NCI-H2171 treated with DMSO at 0.1 percent for 48 hours (cell line): ENCODE measurements around the gene PACSIN1.

Experiments
- DNase-seq: peaks from one replicate; lab custom pipeline; 2025; lab: John Stamatoyannopoulos, UW

Gene PACSIN1

DNA sequence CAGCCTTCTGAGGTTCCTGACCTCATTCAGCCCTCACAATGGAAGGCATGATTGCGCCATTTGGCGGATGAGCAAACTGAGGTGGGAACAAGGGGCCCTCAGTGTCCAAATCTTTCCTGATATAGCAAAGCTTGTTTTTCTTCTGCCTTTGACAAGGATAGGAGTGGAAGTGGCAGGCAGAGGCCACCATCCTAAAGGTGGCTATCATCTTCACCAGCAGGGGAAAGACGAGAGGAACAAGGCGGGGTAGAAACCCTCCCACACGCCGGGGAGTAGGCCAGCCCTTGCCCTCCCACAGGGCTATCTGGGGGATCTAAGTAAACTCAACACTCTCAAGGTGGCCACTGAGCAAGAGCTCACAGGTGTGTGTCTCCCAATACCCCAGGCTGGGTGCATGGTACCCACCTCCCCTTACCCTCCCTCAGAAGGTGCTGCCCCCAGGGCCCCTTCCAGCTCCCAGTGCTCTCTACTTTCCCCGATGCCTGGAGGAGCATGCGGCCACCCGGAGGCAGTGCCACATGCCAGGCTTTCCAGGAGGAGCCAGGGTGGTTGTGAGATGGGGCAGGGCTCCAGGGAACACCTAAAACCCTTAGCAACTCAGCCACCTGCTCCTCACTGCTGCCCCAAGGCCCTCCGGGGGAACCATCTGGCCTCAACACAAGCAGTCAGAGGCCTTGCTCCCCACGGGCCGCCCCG lies 79.0 kb downstream of the PACSIN1 start:
- DNase-seq = peak; percentile 96

- peak; percentile 95 for DNase-seq
These were observed 80.9 kb downstream of the PACSIN1 start for GRCh38 chr6:34546551-34547321.

DNA sequence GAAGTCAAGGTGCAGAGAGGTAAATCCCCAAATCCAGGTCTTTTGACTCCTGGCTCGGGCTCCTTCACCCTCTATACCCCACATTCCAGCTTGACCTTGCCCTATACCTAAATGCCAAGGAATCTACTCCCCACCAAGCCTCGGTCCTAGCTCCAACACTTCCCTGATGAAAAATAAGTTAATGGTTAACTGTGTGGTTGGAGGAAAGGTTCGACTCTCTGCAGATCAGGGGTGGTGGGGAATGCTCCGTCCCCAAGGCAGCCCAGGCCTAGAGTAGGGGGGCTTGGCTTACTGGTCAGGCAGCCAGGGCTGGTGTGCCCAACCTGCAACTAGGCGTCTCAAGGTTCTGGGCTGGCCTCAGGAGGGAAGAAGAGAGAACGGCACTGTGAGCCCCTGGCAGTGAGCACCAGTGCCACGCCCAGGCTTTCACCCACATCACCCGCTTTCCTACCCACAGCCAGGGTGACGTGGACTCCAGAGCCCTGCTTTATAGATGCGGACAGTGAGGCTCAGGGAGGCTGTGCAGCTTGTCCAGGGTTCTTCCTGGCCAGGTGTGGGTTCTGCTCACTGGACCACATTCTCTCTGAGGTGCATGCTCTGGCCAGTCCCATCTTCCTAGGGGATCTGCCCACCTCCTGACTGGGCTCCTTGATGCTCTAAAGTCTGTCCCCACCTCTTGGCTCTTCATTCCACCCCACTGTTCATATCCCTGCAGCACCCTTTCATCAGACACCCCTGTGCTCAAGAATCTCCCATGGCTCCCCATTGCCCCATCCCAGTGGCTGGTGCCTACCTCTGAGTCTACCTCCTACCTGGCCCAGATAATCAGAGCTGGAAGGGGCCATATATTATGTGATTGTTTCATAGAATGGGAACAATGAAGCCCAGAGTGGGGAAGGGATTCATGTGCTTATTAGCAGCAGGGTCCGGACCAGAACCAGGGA lies 82.1 kb downstream of the PACSIN1 start:
- no peak for DNase-seq

DNA sequence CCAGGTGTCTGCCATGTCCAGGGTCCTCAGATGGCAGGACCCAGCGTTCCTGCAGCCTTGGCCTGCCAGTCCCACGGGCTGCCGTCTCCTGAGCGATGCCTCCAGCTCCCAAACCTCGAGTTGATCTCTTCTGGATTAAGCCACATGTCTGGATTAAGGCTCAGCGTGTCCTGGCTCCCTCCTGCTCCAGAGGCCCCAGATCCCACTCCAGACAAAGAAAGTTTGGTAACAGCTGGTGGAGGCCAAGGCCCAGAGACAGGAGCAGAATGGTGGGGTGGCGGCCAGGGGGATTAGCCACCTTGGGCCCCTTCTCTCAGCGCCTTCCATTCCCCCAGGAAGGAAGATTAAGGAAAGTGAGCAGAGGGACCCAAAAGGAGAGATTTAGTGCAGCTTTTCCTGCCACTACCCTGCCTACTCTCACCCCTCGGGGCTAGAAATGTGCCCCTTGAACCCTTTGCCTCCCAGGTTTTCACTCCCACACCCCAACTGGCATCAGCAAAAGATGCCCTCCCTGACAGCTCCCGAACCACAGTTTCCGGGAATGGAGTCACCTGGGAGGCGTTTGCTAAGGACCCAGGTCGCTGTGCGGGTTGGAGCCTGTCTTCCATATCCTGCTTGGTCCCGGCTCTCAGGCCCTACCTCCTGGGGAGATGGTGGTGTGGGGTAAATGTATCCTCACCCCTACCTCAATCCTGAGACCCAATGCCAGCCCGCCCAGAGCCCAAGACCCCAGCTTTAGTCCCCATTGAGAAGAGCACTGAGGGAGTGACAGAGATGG lies 83.3 kb downstream of the PACSIN1 start:
- DNase-seq = no peak

- DNase-seq = no peak
These were observed 83.9 kb downstream of the PACSIN1 start for GRCh38 chr6:34549804-34550202.

DNA sequence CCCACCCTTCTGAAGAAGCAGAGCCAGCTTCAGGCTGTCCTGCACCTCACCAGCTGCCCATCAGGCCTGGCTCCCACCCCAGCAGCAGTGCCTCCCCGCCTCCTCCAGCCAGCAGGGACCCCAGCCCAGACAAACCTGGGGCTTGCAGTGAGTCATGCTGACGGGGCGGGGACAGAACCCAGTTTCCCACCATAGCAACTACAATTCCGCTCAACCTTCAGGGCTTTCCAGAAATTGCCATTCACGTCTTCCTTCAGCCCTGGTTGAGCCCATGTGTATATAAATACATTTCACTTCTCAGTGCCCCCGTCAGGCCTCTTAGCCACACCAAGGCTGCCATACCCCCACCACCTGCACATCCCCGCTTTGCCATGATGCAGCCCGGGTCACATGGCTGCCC lies 85.8 kb downstream of the PACSIN1 start:
- no peak for DNase-seq

GRCh38 chr6:34552620-34553019 lies 86.7 kb downstream of the PACSIN1 start:
- DNase-seq = no peak

GRCh38 chr6:34553146-34553545 lies 87.3 kb downstream of the PACSIN1 start:
- no peak for DNase-seq

DNA sequence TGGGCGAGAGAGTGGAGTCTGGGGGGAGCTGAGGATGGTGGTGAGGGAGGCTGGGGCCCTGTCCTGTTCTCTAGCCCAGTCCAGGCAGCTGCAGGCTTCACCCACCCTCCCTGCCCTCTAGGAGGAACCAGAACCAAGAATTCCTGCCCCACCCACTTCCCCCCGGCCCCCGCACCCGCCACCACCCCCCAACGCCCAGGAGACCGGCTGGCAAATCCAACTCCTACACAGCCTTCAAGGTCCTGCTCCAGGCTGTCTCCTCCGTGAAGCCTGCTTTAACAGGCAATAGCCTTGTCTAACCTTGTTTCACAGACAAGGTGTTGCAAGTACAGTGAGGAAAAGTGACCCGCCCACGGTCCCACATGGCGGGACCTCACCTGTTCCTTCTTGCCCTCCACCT lies 87.9 kb downstream of the PACSIN1 start:
- DNase-seq = no peak

GRCh38 chr6:34554291-34555006 lies 88.6 kb downstream of the PACSIN1 start:
- DNase-seq = no peak

DNA sequence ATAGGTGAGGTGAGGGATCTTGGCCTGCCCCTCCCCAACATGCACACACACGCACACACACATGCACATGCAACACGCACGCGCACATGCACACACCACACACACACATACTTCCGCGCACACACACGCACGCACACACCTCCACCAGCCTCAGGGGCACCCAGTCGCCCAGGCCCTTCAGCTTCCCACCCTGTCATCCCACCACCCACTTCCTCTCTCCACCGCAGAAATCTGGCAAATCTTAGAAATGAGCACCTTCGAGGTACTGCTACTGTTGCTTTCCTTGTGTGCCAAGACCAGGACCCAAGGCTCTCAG lies 89.1 kb downstream of the PACSIN1 start:
- DNase-seq = no peak

GRCh38 chr6:34555328-34555727 lies 89.5 kb downstream of the PACSIN1 start:
- DNase-seq = no peak

- DNase-seq = no peak
These were observed 90.2 kb downstream of the PACSIN1 start, which contains the start of gene SPDEF for GRCh38 chr6:34556031-34556471. TSS of gene SPDEF (minus strand) at chr6:34556329. CDS start at chr6:34544455, 11,874 bp downstream.

GRCh38 chr6:34556493-34556892 lies 90.6 kb downstream of the PACSIN1 start:
- DNase-seq = no peak

- no peak for DNase-seq
These were observed 91.4 kb downstream of the PACSIN1 start for GRCh38 chr6:34557228-34557627.

GRCh38 chr6:34558172-34558714 lies 92.4 kb downstream of the PACSIN1 start:
- no peak for DNase-seq

DNA sequence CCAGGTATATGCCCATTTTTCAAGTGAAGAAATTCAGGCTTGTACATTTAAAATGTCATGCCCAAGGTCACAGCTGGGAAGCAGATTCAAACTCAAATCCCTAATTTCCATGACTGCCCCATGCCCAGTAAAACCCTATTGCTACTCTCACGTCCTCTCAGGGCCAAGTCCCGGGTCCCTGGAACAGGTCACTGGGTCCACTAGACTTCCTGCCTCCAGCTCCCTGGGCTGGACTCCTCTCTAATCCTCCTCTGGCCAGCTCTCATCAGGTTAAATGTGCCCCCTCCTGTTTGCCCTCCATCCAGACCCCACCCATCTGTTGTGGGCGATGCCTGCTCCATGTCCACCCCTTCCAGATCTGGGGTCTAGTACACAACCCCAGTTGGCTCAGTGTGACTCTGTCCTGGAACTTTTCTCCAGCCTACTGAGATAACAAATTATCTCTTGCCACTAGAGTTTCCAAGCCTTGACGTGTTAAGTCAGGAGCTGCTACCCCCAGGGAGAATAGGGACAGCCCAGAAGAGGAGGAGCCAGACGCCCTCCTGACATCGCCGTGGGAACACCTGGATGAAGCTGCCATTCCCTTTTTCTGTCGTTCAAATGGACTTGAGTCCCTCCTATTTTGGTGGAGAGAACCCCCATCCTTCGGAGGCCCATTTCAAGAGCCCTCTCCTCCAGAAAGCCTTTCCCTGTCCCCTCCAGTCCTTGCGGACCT lies 93.9 kb downstream of the PACSIN1 start:
- DNase-seq = peak; percentile 59

DNA sequence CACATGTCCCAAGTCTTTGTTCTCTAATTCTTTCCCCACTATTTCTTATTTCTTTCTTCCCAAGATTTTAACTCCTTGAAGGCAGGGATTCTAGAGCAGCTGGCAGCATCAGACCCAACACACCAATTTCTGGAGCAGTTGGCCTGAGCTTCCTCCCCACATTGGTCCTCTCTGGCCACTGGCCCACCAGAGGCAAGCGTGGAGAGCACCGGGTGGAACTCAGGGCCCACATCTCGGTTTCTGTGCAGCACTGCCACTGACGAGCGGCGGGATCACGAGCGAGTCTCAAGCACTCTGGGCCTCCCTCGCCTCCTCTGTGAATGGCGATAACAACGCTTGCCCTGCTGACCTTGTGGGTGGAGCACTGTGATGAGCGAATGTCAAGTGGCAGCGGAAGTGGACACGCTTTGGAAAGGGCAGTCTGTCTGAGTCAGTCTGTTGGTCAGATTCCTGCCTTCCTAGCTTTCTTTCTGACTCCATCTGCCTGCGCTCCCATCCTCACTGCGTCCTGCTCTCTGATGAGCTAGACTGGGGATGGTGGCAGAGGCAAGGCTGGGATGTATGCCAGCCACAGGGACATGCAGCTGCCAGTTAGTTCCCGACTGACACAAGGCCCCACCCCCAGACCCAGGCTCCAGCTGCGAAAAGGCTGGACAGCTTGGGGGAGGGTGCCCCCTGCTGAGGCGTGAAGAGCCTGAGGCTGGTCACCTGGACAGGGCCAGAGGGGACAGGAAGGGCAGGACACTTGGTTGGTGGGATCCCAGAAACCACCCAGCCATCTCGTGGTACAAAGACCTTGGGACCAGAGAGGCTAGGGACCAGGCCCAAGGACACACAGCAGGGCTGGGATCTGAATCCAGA lies 94.7 kb downstream of the PACSIN1 start:
- DNase-seq = no peak

GRCh38 chr6:34561227-34561530 lies 95.3 kb downstream of the PACSIN1 start:
- no peak for DNase-seq
